ENCODE data around the gene MYRIP.
"Not testable (repeated sequence)": the region's sequence is repeated elsewhere in the genome, so short reads cannot be mapped to it uniquely, and the experiment has no call there.

Gene MYRIP

GRCh38 chr3:39806820-39807219 is 2.6 kb upstream of the MYRIP start:
- DNase-seq (ENCODE audit: low read depth in 2 of 2), result no peak

- DNase-seq (ENCODE audit: low read depth in 2 of 2), result no peak
These were observed 785 bp upstream of the MYRIP start for GRCh38 chr3:39808467-39809180.

GRCh38 chr3:39809995-39810595 is 686 bp downstream of the MYRIP start:
- DNase-seq (ENCODE audit: low read depth in 2 of 2), result no peak

GRCh38 chr3:39810647-39811161 is 1.3 kb downstream of the MYRIP start:
- DNase-seq (ENCODE audit: low read depth in 2 of 2), result no peak

GRCh38 chr3:39811561-39811960 is 2.2 kb downstream of the MYRIP start:
- no peak for DNase-seq (ENCODE audit: low read depth in 2 of 2)

GRCh38 chr3:39812537-39812936 is 3.1 kb downstream of the MYRIP start:
- no peak for DNase-seq (ENCODE audit: low read depth in 2 of 2)

- no peak for DNase-seq (ENCODE audit: low read depth in 2 of 2)
These were observed 4.6 kb downstream of the MYRIP start for GRCh38 chr3:39814007-39814406.

- DNase-seq (ENCODE audit: low read depth in 2 of 2), result no peak
These were observed 10.5 kb downstream of the MYRIP start for GRCh38 chr3:39819899-39820298.

- not testable (repeated sequence) for DNase-seq (ENCODE audit: low read depth in 2 of 2)
These were observed 24.4 kb downstream of the MYRIP start for GRCh38 chr3:39833764-39834163.

- no peak for DNase-seq (ENCODE audit: low read depth in 2 of 2)
These were observed 30.1 kb downstream of the MYRIP start for GRCh38 chr3:39839484-39839883.

GRCh38 chr3:39843440-39843839 is 34.0 kb downstream of the MYRIP start:
- DNase-seq (ENCODE audit: low read depth in 2 of 2), result no peak

- no peak for DNase-seq (ENCODE audit: low read depth in 2 of 2)
These were observed 39.0 kb downstream of the MYRIP start for GRCh38 chr3:39848365-39848764.

GRCh38 chr3:39849992-39850715 is 40.7 kb downstream of the MYRIP start:
- DNase-seq (ENCODE audit: low read depth in 2 of 2), result no peak

- no peak for DNase-seq (ENCODE audit: low read depth in 2 of 2)
These were observed 41.3 kb downstream of the MYRIP start for GRCh38 chr3:39850716-39851032.

- no peak for DNase-seq (ENCODE audit: low read depth in 2 of 2)
These were observed 46.1 kb downstream of the MYRIP start for GRCh38 chr3:39855517-39855916.

- DNase-seq (ENCODE audit: low read depth in 2 of 2), result no peak
These were observed 60.5 kb downstream of the MYRIP start for GRCh38 chr3:39869890-39870289.

GRCh38 chr3:39870706-39871105 is 61.3 kb downstream of the MYRIP start:
- no peak for DNase-seq (ENCODE audit: low read depth in 2 of 2)

GRCh38 chr3:39879581-39879980 is 70.2 kb downstream of the MYRIP start:
- no peak for DNase-seq (ENCODE audit: low read depth in 2 of 2)

- no peak for DNase-seq (ENCODE audit: low read depth in 2 of 2)
These were observed 72.7 kb downstream of the MYRIP start for GRCh38 chr3:39882111-39882510.

- DNase-seq (ENCODE audit: low read depth in 2 of 2), result no peak
These were observed 82.7 kb downstream of the MYRIP start for GRCh38 chr3:39892068-39892467.

- no peak for DNase-seq (ENCODE audit: low read depth in 2 of 2)
These were observed 86.8 kb downstream of the MYRIP start for GRCh38 chr3:39896184-39896583.

GRCh38 chr3:39900462-39901002 is 91.1 kb downstream of the MYRIP start:
- no peak for DNase-seq (ENCODE audit: low read depth in 2 of 2)

GRCh38 chr3:39903253-39903652 is 93.8 kb downstream of the MYRIP start:
- no peak for DNase-seq (ENCODE audit: low read depth in 2 of 2)
